HUES6 (cell line): Measurements from ENCODE around the gene CPA4.

ENCODE experiments used
- H3K27ac ChIP-seq: 2 replicates; pipeline ENCODE4 v1.7.0; 2013; ENCODE audit warnings: low read depth, mild to moderate bottlenecking, low read length, inconsistent platforms
- H3K27me3 ChIP-seq: 2 replicates; pipeline ENCODE4 v1.6.1; 2013; ENCODE audit warnings: low read length; ENCODE audit not compliant: control insufficient read depth, insufficient read depth
- H3K36me3 ChIP-seq: 2 replicates; pipeline ENCODE4 v1.6.1; 2013; ENCODE audit warnings: low read length; ENCODE audit not compliant: control insufficient read depth, insufficient read depth
- H3K4me1 ChIP-seq: 2 replicates; pipeline ENCODE4 v1.6.1; 2013; ENCODE audit warnings: low read length; ENCODE audit not compliant: control insufficient read depth, insufficient read depth
- H3K4me3 ChIP-seq: 2 replicates; pipeline ENCODE4 v1.5.1; 2013; ENCODE audit warnings: low read depth, low read length
- H3K9ac ChIP-seq: one replicate; pipeline ENCODE4 v1.6.1; 2013; ENCODE audit warnings: mild to moderate bottlenecking, low read length
- H3K9me3 ChIP-seq: 2 replicates; pipeline ENCODE4 v1.6.1; 2013; ENCODE audit warnings: low read depth, low read length; ENCODE audit not compliant: control insufficient read depth, insufficient read depth

The CPA4 gene

DNA sequence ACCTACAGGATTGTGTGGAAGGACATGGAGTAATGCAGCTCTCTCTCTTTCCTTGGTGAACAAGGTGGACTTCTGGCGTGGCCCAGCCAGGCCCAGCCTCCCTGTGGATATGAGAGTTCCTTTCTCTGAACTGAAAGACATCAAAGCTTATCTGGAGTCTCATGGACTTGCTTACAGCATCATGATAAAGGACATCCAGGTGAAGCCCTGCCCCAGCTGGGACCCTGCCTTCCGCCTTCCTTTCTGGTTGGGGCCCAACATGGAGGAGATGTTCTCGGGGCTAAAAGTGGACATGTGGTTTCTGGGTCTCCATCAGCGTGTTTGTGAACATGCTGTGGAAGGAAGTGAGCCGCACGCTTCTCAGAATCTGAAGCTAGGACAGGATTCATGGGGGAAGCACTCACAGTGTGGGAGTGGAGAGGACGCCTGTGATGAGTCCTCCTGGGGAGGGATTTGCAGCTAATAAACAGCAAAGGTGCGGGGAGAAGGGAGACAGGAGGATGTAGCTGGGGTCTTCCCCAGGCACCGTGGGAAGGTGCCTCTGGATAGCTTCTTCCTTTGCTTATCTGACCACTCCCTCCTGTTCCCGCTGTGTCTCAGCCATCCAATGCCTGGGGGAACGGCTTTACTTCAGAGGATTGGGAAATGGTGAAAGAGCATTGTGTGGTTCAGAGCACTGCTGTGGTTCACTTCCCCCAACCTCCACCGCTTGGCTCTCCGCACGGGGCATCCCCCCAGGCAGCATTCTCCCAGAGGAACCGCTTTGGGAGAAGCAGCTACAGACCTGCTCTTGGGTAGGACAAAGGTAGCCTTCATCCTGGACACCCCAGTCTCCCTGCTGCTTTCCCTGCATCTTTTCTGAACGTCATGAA lies 57.2 kb downstream of the CPA4 start:
- H3K36me3 ChIP-seq: no peaks in the 10 kb centered on the region
- peaks cover 7% of the 10 kb centered on the region; the same call in 1 of the 2 replicates for H3K27me3 ChIP-seq
- H3K27ac ChIP-seq: no peak overlapping the region
- H3K4me3 ChIP-seq: no peak overlapping the region; the same call in 1 of the 2 replicates
- H3K4me1 ChIP-seq: peaks cover 48% of the 10 kb centered on the region
- H3K9ac ChIP-seq: peak overlapping the region; percentile 56
- no peaks in the 10 kb centered on the region for H3K9me3 ChIP-seq

- Histone ChIP-seq H3K9ac (peak overlapping the region; percentile 56), H3K9me3 (no peaks in the 10 kb centered on the region), H3K4me1 (peaks cover 44% of the 10 kb centered on the region), H3K4me3 (no peak overlapping the region; the same call in 1 of the 2 replicates), H3K27me3 (peaks cover 7% of the 10 kb centered on the region; the same call in 1 of the 2 replicates), H3K27ac (no peak overlapping the region), H3K36me3 (no peaks in the 10 kb centered on the region)
Observed at GRCh38 chr7:130350945-130351790, 58.2 kb downstream of the CPA4 start.

DNA sequence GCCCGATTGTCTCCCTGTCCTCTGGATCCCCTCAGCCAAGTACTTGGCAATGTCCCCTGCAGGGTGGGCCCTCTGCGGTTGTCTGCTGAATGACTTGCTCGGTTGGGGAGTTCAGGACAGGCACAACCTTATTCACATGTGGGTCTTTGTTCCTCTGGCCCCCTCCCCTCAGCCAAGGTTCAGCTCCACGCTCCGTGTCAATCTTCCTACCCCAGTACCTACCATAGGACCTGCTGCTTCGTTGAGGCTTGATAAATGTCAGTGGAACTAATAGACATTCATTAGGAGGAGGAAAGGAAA lies 58.8 kb downstream of the CPA4 start:
- H3K27me3 ChIP-seq: peaks cover 7% of the 10 kb centered on the region; the same call in 1 of the 2 replicates
- H3K4me1 ChIP-seq: peaks cover 46% of the 10 kb centered on the region
- H3K36me3 ChIP-seq: no peaks in the 10 kb centered on the region
- no peak overlapping the region for H3K4me3 ChIP-seq
- H3K9ac ChIP-seq: no peak overlapping the region
- H3K27ac ChIP-seq: no peak overlapping the region
- no peaks in the 10 kb centered on the region for H3K9me3 ChIP-seq

DNA sequence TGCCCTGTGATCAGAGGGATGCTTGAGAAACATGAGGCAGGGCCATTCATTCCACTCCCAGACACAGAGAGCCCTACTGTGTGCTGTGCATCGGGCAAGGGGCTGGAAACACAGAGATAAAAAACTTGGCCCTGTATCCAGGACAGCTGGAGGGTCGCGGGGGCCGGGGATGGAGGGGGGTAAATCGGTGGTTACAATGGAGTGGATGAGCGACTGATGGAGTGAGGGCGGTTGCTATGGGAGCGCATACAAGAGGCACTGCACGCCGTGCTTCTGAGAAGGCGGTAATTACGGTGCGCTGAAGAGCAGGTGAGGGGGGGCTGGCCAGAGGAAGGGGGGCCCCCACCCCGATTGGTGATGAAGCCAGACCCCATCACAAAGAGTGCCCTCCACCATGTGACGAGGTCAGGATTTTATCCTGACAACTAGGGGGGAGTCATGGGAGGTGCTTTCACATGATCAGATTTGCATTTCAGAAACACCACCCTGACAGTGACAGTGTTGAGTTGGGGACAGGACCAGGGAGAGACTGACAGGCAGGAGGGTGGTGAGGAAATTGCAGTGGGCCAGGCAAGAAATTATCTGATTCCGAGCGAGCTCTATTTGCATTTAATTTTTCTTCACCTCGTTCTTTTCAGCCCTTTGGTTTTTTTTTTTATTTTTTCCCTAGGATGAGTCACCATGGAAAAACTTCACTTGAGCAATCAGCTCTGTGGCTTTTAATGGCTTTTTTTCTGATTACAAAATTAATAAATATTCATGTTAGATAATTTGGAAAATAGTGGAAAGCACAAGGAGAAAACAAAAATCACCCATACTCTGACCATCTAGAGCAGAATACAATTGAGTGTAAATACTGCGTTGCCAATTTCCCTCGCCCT lies 59.5 kb downstream of the CPA4 start:
- Histone ChIP-seq H3K9ac (no peak overlapping the region), H3K4me3 (no peak overlapping the region), H3K9me3 (no peaks in the 10 kb centered on the region), H3K27ac (no peak overlapping the region), H3K36me3 (no peaks in the 10 kb centered on the region), H3K4me1 (peaks cover 50% of the 10 kb centered on the region), H3K27me3 (peaks cover 7% of the 10 kb centered on the region; the same call in 1 of the 2 replicates)

- H3K27me3 ChIP-seq: peaks cover 7% of the 10 kb centered on the region; the same call in 1 of the 2 replicates
Observed at GRCh38 chr7:130353196-130353595, 60.2 kb downstream of the CPA4 start.

GRCh38 chr7:130356121-130356875 lies 63.3 kb downstream of the CPA4 start:
- Histone ChIP-seq H3K9ac (peak overlapping the region; percentile 75), H3K27me3 (peaks cover 3% of the 10 kb centered on the region; the same call in 1 of the 2 replicates), H3K27ac (peak overlapping the region; percentile 33; the same call in 1 of the 2 replicates), H3K4me1 (peaks cover 34% of the 10 kb centered on the region), H3K9me3 (peaks cover 20% of the 10 kb centered on the region), H3K4me3 (no peak overlapping the region; the same call in 1 of the 2 replicates), H3K36me3 (no peaks in the 10 kb centered on the region)

More at GRCh38 chr7:130353196-130353595, 60.2 kb downstream of the CPA4 start:
- Histone ChIP-seq H3K4me1 (peaks cover 50% of the 10 kb centered on the region), H3K9ac (no peak overlapping the region), H3K9me3 (no peaks in the 10 kb centered on the region), H3K36me3 (no peaks in the 10 kb centered on the region), H3K27ac (no peak overlapping the region), H3K4me3 (no peak overlapping the region)

- Histone ChIP-seq H3K27ac (peak overlapping the region; percentile 33; the same call in 1 of the 2 replicates), H3K9ac (peak overlapping the region; percentile 75)
Observed at GRCh38 chr7:130356876-130357611, 64.1 kb downstream of the CPA4 start.

GRCh38 chr7:130358471-130358870 lies 65.5 kb downstream of the CPA4 start:
- H3K4me3 ChIP-seq: no peak overlapping the region
- H3K36me3 ChIP-seq: no peaks in the 10 kb centered on the region
- no peak overlapping the region for H3K9ac ChIP-seq
- peaks cover 22% of the 10 kb centered on the region for H3K9me3 ChIP-seq
- H3K27ac ChIP-seq: no peak overlapping the region
- no peaks in the 10 kb centered on the region for H3K27me3 ChIP-seq
- peaks cover 15% of the 10 kb centered on the region for H3K4me1 ChIP-seq

More at GRCh38 chr7:130356876-130357611, 64.1 kb downstream of the CPA4 start:
- peaks cover 26% of the 10 kb centered on the region for H3K4me1 ChIP-seq
- H3K4me3 ChIP-seq: no peak overlapping the region
- peaks cover 22% of the 10 kb centered on the region for H3K9me3 ChIP-seq
- no peaks in the 10 kb centered on the region for H3K27me3 ChIP-seq
- H3K36me3 ChIP-seq: no peaks in the 10 kb centered on the region

DNA sequence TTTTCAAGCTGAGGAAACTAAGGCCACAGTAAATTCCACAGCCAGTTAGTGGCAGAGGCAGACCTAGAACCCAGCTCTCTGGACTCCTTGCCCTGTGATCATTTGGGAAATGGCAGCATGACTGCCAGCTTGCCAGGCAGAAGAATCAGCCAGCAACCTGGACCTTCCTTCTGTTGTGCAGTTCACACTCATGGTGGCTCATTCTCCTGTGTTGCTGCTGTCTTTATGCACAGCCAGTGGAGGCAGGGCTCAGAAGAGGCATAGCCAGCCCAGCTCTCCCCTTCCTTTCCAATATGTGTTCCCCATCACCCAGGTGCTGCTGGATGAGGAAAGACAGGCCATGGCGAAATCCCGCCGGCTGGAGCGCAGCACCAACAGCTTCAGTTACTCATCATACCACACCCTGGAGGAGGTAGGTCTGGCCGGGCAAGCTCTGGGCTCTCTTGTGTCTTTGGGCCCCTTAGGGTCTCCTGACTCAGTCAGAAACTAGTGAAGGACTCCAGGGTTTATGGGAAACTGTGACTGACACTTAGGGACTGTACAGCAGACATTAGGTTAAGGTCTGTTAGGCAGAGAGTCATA lies 66.4 kb downstream of the CPA4 start:
- Histone ChIP-seq H3K4me3 (no peak overlapping the region), H3K36me3 (no peaks in the 10 kb centered on the region), H3K27ac (no peak overlapping the region), H3K27me3 (no peaks in the 10 kb centered on the region), H3K9me3 (peaks cover 22% of the 10 kb centered on the region), H3K9ac (no peak overlapping the region), H3K4me1 (peaks cover 15% of the 10 kb centered on the region)
